GM12892 (cell line): ENCODE measurements around the gene TBC1D5.

Source experiments
- POLR2A ChIP-seq: IDR thresholded peaks from 2 replicates; pipeline ENCODE4 v1.6.1; 2011; ENCODE audit warnings: low read depth, low read length, control low read depth
- POLR2AphosphoS5 ChIP-seq: IDR thresholded peaks from 2 replicates; pipeline ENCODE4 v1.6.1; 2011; ENCODE audit warnings: low read depth, low read length, control low read depth

- TF ChIP-seq POLR2A (no peak), POLR2AphosphoS5 (no peak)
Observed at GRCh38 chr3:17154221-17154620, 588.2 kb downstream of the TBC1D5 start.
